ENCODE measurements around the gene PHF2. TPM values are rescaled to one million over a fixed set of nuclear protein-coding genes. Genes with fewer than 3 reads are reported as not detected.

The PHF2 gene
- total and polyA plus RNA-seq, 2 of the 8 experiments (the other 6 are each of a cell fraction or from before 2014, with no cell fraction given): 3.4 to 9.4 TPM

DNA sequence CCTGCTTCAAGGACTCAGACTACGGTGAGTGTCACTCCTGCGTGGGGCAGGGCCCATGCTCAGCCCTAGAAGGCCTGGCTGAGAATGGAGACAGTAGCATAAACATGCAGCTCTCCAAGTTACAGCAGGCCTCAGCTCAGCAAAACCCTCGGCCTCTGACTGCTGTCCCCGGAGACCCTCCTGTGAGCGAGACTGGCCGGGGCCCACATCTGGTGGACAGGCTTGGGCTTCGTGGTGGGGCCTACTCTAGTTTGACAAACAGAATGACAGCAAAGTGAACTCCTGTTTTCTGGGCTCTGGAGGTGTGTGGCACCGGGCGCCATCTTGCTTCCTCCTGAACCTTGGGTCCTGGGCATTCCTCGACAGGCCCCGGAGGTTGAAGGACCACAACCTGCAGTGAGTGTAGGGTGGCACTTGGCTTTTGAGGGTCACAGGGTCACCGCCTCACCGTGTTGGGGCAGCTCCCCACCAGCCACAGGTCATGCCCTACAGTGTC, 97.5 kb downstream of the PHF2 start (continued):
- TF ChIP-seq, protein P1, sequence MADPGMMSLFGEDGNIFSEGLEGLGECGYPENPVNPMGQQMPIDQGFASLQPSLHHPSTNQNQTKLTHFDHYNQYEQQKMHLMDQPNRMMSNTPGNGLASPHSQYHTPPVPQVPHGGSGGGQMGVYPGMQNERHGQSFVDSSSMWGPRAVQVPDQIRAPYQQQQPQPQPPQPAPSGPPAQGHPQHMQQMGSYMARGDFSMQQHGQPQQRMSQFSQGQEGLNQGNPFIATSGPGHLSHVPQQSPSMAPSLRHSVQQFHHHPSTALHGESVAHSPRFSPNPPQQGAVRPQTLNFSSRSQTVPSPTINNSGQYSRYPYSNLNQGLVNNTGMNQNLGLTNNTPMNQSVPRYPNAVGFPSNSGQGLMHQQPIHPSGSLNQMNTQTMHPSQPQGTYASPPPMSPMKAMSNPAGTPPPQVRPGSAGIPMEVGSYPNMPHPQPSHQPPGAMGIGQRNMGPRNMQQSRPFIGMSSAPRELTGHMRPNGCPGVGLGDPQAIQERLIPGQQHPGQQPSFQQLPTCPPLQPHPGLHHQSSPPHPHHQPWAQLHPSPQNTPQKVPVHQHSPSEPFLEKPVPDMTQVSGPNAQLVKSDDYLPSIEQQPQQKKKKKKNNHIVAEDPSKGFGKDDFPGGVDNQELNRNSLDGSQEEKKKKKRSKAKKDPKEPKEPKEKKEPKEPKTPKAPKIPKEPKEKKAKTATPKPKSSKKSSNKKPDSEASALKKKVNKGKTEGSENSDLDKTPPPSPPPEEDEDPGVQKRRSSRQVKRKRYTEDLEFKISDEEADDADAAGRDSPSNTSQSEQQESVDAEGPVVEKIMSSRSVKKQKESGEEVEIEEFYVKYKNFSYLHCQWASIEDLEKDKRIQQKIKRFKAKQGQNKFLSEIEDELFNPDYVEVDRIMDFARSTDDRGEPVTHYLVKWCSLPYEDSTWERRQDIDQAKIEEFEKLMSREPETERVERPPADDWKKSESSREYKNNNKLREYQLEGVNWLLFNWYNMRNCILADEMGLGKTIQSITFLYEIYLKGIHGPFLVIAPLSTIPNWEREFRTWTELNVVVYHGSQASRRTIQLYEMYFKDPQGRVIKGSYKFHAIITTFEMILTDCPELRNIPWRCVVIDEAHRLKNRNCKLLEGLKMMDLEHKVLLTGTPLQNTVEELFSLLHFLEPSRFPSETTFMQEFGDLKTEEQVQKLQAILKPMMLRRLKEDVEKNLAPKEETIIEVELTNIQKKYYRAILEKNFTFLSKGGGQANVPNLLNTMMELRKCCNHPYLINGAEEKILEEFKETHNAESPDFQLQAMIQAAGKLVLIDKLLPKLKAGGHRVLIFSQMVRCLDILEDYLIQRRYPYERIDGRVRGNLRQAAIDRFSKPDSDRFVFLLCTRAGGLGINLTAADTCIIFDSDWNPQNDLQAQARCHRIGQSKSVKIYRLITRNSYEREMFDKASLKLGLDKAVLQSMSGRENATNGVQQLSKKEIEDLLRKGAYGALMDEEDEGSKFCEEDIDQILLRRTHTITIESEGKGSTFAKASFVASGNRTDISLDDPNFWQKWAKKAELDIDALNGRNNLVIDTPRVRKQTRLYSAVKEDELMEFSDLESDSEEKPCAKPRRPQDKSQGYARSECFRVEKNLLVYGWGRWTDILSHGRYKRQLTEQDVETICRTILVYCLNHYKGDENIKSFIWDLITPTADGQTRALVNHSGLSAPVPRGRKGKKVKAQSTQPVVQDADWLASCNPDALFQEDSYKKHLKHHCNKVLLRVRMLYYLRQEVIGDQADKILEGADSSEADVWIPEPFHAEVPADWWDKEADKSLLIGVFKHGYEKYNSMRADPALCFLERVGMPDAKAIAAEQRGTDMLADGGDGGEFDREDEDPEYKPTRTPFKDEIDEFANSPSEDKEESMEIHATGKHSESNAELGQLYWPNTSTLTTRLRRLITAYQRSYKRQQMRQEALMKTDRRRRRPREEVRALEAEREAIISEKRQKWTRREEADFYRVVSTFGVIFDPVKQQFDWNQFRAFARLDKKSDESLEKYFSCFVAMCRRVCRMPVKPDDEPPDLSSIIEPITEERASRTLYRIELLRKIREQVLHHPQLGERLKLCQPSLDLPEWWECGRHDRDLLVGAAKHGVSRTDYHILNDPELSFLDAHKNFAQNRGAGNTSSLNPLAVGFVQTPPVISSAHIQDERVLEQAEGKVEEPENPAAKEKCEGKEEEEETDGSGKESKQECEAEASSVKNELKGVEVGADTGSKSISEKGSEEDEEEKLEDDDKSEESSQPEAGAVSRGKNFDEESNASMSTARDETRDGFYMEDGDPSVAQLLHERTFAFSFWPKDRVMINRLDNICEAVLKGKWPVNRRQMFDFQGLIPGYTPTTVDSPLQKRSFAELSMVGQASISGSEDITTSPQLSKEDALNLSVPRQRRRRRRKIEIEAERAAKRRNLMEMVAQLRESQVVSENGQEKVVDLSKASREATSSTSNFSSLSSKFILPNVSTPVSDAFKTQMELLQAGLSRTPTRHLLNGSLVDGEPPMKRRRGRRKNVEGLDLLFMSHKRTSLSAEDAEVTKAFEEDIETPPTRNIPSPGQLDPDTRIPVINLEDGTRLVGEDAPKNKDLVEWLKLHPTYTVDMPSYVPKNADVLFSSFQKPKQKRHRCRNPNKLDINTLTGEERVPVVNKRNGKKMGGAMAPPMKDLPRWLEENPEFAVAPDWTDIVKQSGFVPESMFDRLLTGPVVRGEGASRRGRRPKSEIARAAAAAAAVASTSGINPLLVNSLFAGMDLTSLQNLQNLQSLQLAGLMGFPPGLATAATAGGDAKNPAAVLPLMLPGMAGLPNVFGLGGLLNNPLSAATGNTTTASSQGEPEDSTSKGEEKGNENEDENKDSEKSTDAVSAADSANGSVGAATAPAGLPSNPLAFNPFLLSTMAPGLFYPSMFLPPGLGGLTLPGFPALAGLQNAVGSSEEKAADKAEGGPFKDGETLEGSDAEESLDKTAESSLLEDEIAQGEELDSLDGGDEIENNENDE (IDR thresholded peaks at IDR 0.05; ENCODE audit: insufficient replicate concordance, low read length): no peak
- TF ChIP-seq CBX5 (IDR thresholded peaks at IDR 0.05; ENCODE audit: low read depth, low read length) (no peak), FOSL1 (IDR thresholded peaks at IDR 0.05; ENCODE audit: insufficient read depth, low read depth, low read length) (no peak), TAF1 (IDR thresholded peaks at IDR 0.05; ENCODE audit: low read depth, low read length) (no peak), CEBPB (IDR thresholded peaks at IDR 0.05; ENCODE audit: low read depth, low read length) (no peak), SIN3A (conservative IDR thresholded peaks at IDR 0.05 in 1 of 2, IDR thresholded peaks at IDR 0.05 in 1 of 2; ENCODE audit: low read depth in 1 of 2, low read length in 2 of 2) (no peak)
- TF ChIP-seq, protein P2, sequence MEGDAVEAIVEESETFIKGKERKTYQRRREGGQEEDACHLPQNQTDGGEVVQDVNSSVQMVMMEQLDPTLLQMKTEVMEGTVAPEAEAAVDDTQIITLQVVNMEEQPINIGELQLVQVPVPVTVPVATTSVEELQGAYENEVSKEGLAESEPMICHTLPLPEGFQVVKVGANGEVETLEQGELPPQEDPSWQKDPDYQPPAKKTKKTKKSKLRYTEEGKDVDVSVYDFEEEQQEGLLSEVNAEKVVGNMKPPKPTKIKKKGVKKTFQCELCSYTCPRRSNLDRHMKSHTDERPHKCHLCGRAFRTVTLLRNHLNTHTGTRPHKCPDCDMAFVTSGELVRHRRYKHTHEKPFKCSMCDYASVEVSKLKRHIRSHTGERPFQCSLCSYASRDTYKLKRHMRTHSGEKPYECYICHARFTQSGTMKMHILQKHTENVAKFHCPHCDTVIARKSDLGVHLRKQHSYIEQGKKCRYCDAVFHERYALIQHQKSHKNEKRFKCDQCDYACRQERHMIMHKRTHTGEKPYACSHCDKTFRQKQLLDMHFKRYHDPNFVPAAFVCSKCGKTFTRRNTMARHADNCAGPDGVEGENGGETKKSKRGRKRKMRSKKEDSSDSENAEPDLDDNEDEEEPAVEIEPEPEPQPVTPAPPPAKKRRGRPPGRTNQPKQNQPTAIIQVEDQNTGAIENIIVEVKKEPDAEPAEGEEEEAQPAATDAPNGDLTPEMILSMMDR (IDR thresholded peaks at IDR 0.05; ENCODE audit: control extremely low read depth in 1 of 3, insufficient read depth in 1 of 3, low read depth in 1 of 3, low read length in 3 of 3): no peak

All from H1 (cell line).